ENCODE data around the gene PXN.

Gene PXN

GRCh38 chr12:120265473-120266179 is at the start of gene PXN:
PXN (minus strand) TSS chr12:120265730; CDS start chr12:120265629, 101 bp downstream.
- DNase-seq = peak; percentile 92

GRCh38 chr12:120314220-120314619 is 48.7 kb upstream of the PXN start:
- no peak for DNase-seq

GRCh38 chr12:120301962-120302815 is 36.7 kb upstream of the PXN start, which contains the start of gene SIRT4:
SIRT4 (plus strand) TSS chr12:120302321; CDS start chr12:120303562, 1,241 bp downstream.
- peak; percentile 92 for DNase-seq

- DNase-seq = peak; percentile 90
Observed at GRCh38 chr12:120292661-120293531, 27.4 kb upstream of the PXN start, which contains the start of gene RNU4-1. RNU4-1 (minus strand) TSS chr12:120293237.

GRCh38 chr12:120292411-120292660 is 26.8 kb upstream of the PXN start:
- no peak for DNase-seq

GRCh38 chr12:120290609-120291305 is 25.2 kb upstream of the PXN start:
- peak; percentile 19 for DNase-seq

GRCh38 chr12:120287491-120287890 is 22.0 kb upstream of the PXN start:
- no peak for DNase-seq

- no peak for DNase-seq
Observed at GRCh38 chr12:120286768-120287490, 21.4 kb upstream of the PXN start.

- DNase-seq = no peak
Observed at GRCh38 chr12:120284381-120284780, 18.9 kb upstream of the PXN start.

- DNase-seq = no peak
Observed at GRCh38 chr12:120283318-120283717, 17.8 kb upstream of the PXN start.

GRCh38 chr12:120278137-120279069 is 12.9 kb upstream of the PXN start:
- DNase-seq = no peak

- no peak for DNase-seq
Observed at GRCh38 chr12:120276734-120277133, 11.2 kb upstream of the PXN start.

GRCh38 chr12:120267736-120268135 is 2.2 kb upstream of the PXN start:
- no peak for DNase-seq

GRCh38 chr12:120266180-120266870 is 795 bp upstream of the PXN start:
- no peak for DNase-seq

- no peak for DNase-seq
Observed at GRCh38 chr12:120264904-120265472, 542 bp downstream of the PXN start.

- no peak for DNase-seq
Observed at GRCh38 chr12:120264086-120264903, 1.2 kb downstream of the PXN start.

- no peak for DNase-seq
Observed at GRCh38 chr12:120263748-120264085, 1.8 kb downstream of the PXN start.

- no peak for DNase-seq
Observed at GRCh38 chr12:120262852-120263747, 2.4 kb downstream of the PXN start.

All from CD4-positive, alpha-beta T cell treated with Interleukin-12 subunit alpha and Interleukin-12 subunit beta, for 1 hour (primary cell).